ENCODE measurements around the gene ZC3HAV1L. TPM values are rescaled to one million over a fixed set of nuclear protein-coding genes. Genes with fewer than 3 reads are reported as not detected.

ZC3HAV1L gene
- total RNA-seq, 1 experiment from 2014 or later: 27.3 TPM

DNA sequence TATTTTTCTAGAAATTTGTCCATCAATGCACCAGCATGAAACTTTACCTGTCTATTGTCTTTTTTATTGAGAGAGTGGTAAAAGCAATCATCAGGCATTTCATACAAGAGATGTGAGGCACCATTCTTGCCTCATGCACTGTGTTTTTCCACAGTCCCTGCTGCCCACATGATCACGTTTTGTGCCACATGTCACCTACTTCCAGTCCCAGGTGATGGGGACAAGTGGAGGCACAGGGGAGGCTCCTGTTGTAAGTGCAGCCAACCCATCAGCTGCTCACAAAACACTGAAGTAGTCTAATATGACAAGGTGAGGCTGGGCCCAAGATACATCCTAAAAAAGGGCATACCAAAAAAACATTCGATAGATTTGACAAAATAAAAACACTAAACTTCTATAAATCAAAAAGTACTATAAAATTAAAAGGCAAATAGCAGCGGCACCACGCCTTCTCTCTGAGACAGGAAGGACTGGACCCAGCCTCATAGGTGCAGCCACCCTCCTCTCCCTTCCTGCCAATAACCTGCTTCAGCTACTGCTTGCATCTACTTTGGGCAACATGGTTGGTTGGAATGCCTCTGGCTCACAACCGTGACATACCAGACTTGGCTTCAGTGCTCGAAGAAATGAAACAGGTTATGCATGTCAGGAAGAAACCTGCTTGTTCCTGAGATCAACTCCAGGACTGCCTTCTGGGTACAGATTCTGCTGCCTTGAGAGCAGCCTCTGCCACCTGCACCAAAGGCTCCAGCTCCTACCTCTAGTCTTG lies 2.3 kb downstream of the ZC3HAV1L start:
- Histone ChIP-seq H3K27me3 (ENCODE audit: control insufficient read depth, insufficient read depth, low read length) (no peaks in the 10 kb centered on the region), H3K27ac (ENCODE audit: low read length) (no peak overlapping the region), H3K4me1 (ENCODE audit: control insufficient read depth, insufficient read depth, low read length) (peaks cover 15% of the 10 kb centered on the region), H3K36me3 (ENCODE audit: control insufficient read depth, insufficient read depth, low read length) (peaks cover 12% of the 10 kb centered on the region), H3K4me3 (ENCODE audit: low read depth in 2 of 2, low read length in 2 of 2) (no peak overlapping the region), H3K9me3 (ENCODE audit: control insufficient read depth, insufficient read depth, low read depth, low read length) (no peaks in the 10 kb centered on the region)
- intact Hi-C loops (cut with micrococcal nuclease; ENCODE audit: unreplicated experiment) (no loop called here), in situ Hi-C loops (cut with HindIII; ENCODE audit: low pct_unique_long_range_greater_than_20kb, low sequenced_read_pairs) (no loop called here)
- CTCF ChIA-PET: no interaction called here
- no TSS peak for BruUV-seq (replicated peaks)
- POLR2A ChIA-PET: interaction anchor here (1.1 kb wide), 1 partner anchor 17 kb away, joined by 11 read pairs; no protein-coding TSS in a partner anchor
- DNase-seq (ENCODE audit: low read depth, low spot score) (no peak), ATAC-seq (no peak)
- TF ChIP-seq TCF7L2 (IDR thresholded peaks at IDR 0.05; ENCODE audit: low read depth, low read length) (no peak), POLR2AphosphoS5 (IDR thresholded peaks at IDR 0.05; ENCODE audit: low read depth, low read length) (no peak), SIN3A (IDR thresholded peaks at IDR 0.05; ENCODE audit: borderline replicate concordance, insufficient read depth, low read depth, low read length) (no peak)
- TF ChIP-seq, protein P1, sequence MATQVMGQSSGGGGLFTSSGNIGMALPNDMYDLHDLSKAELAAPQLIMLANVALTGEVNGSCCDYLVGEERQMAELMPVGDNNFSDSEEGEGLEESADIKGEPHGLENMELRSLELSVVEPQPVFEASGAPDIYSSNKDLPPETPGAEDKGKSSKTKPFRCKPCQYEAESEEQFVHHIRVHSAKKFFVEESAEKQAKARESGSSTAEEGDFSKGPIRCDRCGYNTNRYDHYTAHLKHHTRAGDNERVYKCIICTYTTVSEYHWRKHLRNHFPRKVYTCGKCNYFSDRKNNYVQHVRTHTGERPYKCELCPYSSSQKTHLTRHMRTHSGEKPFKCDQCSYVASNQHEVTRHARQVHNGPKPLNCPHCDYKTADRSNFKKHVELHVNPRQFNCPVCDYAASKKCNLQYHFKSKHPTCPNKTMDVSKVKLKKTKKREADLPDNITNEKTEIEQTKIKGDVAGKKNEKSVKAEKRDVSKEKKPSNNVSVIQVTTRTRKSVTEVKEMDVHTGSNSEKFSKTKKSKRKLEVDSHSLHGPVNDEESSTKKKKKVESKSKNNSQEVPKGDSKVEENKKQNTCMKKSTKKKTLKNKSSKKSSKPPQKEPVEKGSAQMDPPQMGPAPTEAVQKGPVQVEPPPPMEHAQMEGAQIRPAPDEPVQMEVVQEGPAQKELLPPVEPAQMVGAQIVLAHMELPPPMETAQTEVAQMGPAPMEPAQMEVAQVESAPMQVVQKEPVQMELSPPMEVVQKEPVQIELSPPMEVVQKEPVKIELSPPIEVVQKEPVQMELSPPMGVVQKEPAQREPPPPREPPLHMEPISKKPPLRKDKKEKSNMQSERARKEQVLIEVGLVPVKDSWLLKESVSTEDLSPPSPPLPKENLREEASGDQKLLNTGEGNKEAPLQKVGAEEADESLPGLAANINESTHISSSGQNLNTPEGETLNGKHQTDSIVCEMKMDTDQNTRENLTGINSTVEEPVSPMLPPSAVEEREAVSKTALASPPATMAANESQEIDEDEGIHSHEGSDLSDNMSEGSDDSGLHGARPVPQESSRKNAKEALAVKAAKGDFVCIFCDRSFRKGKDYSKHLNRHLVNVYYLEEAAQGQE (IDR thresholded peaks at IDR 0.05; ENCODE audit: insufficient read depth in 1 of 2, low read depth in 2 of 2, low read length in 1 of 2): no peak
- TF ChIP-seq, protein P2, sequence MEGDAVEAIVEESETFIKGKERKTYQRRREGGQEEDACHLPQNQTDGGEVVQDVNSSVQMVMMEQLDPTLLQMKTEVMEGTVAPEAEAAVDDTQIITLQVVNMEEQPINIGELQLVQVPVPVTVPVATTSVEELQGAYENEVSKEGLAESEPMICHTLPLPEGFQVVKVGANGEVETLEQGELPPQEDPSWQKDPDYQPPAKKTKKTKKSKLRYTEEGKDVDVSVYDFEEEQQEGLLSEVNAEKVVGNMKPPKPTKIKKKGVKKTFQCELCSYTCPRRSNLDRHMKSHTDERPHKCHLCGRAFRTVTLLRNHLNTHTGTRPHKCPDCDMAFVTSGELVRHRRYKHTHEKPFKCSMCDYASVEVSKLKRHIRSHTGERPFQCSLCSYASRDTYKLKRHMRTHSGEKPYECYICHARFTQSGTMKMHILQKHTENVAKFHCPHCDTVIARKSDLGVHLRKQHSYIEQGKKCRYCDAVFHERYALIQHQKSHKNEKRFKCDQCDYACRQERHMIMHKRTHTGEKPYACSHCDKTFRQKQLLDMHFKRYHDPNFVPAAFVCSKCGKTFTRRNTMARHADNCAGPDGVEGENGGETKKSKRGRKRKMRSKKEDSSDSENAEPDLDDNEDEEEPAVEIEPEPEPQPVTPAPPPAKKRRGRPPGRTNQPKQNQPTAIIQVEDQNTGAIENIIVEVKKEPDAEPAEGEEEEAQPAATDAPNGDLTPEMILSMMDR (IDR thresholded peaks at IDR 0.05): no peak

DNA sequence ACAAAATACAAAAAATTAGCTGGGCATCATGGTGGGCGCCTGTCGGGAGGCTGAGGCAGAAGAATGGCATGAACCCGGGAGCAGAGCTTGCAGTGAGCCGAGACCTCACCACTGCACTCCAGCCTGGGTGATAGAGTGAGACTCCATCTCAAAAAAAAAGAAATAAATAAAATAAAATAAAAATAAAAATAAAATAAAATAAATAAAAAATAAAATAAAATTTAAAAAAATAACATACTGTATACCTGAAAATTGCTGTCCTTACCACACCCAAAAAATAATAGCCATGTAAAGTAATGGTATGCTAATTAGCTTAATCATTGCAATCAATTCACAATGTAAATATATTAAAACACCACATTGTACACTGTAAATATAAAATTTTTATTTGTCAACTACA lies 3.4 kb downstream of the ZC3HAV1L start:
- Histone ChIP-seq H3K36me3 (ENCODE audit: control insufficient read depth, insufficient read depth, low read length) (peaks cover 16% of the 10 kb centered on the region), H3K4me1 (ENCODE audit: control insufficient read depth, insufficient read depth, low read length) (peaks cover 13% of the 10 kb centered on the region), H3K4me3 (ENCODE audit: low read depth in 2 of 2, low read length in 2 of 2) (no peak overlapping the region), H3K27me3 (ENCODE audit: control insufficient read depth, insufficient read depth, low read length) (no peaks in the 10 kb centered on the region), H3K9me3 (ENCODE audit: control insufficient read depth, insufficient read depth, low read depth, low read length) (no peaks in the 10 kb centered on the region), H3K27ac (ENCODE audit: low read length) (no peak overlapping the region)
- DNase-seq (ENCODE audit: low read depth, low spot score) (no peak), ATAC-seq (no peak)
- ChIA-PET CTCF (no interaction called here), POLR2A (no interaction called here)
- BruUV-seq (replicated peaks): no TSS peak
- in situ Hi-C loops (cut with HindIII; ENCODE audit: low pct_unique_long_range_greater_than_20kb, low sequenced_read_pairs): no loop called here
- TF ChIP-seq, protein P1 (IDR thresholded peaks at IDR 0.05; ENCODE audit: insufficient read depth in 1 of 2, low read depth in 2 of 2, low read length in 1 of 2): no peak
- no peak for TF ChIP-seq POLR2AphosphoS5 (IDR thresholded peaks at IDR 0.05; ENCODE audit: low read depth, low read length)
- intact Hi-C loops (cut with micrococcal nuclease; ENCODE audit: unreplicated experiment): no loop called here
